Upper lobe of left lung (tissue), 4 donors: Measurements from ENCODE around the gene CPSF2.

Experiments
- POLR2AphosphoS5 ChIP-seq, 2 donors: sonication (generic); formaldehyde crosslinking; IDR thresholded peaks; one replicate each; pipeline ENCODE4 v1.5.1; 2017; ENCODE audit warnings: antibody characterized with exemption in 2 of 2
- TF ChIP-seq, protein P1 (sequence below), 6 experiments: fragments of 450-650 bp in 4 of 6; fragments of 200-600 bp in 2 of 6; sonication (generic) in 2 of 6; IDR thresholded peaks; one replicate each; pipeline ENCODE4 v1.5.1; 2016 to 2019; ENCODE audit warnings: antibody characterized with exemption in 6 of 6

GRCh38 chr14:92199763-92200162, 78.0 kb downstream of the CPSF2 start:
- TF ChIP-seq, protein P1, sequence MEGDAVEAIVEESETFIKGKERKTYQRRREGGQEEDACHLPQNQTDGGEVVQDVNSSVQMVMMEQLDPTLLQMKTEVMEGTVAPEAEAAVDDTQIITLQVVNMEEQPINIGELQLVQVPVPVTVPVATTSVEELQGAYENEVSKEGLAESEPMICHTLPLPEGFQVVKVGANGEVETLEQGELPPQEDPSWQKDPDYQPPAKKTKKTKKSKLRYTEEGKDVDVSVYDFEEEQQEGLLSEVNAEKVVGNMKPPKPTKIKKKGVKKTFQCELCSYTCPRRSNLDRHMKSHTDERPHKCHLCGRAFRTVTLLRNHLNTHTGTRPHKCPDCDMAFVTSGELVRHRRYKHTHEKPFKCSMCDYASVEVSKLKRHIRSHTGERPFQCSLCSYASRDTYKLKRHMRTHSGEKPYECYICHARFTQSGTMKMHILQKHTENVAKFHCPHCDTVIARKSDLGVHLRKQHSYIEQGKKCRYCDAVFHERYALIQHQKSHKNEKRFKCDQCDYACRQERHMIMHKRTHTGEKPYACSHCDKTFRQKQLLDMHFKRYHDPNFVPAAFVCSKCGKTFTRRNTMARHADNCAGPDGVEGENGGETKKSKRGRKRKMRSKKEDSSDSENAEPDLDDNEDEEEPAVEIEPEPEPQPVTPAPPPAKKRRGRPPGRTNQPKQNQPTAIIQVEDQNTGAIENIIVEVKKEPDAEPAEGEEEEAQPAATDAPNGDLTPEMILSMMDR (IDR thresholded peaks at IDR 0.05) = no peak
- TF ChIP-seq POLR2AphosphoS5 (IDR thresholded peaks at IDR 0.05) = no peak
